PC-9 (cell line): ENCODE measurements around the gene ALG12. TPM values are rescaled to one million over a fixed set of nuclear protein-coding genes. Genes with fewer than 3 reads are reported as not detected.

ENCODE experiments used
- Bru-seq: library from RNA; stranded (reverse); fragments of 400-500 nt; gene quantifications from one replicate; lab custom pipeline; 2021; lab: Mats Ljungman, UMichigan
- BruChase-seq, 2 experiments: library from RNA; stranded (reverse); fragments of 400-500 nt; gene quantifications; one replicate each; lab custom pipeline; 2021; lab: Mats Ljungman, UMichigan
- BruUV-seq: library from RNA; stranded (reverse); fragments of 400-500 nt; replicated peaks from 2 replicates; lab custom pipeline; 2021; lab: Mats Ljungman, UMichigan
- CTCF ChIA-PET: fragments of 300-600 bp; sonication (Branson Sonifier 250); formaldehyde crosslinking; loops from one replicate; lab custom pipeline; 2022; ENCODE audit warnings: antibody characterized with exemption; lab: Charles Lee
- POLR2A ChIA-PET: fragments of 300-600 bp; sonication (Branson Sonifier 250); formaldehyde crosslinking; loops from one replicate; lab custom pipeline; 2022; ENCODE audit warnings: antibody characterized with exemption; ENCODE audit not compliant: unreplicated experiment; lab: Charles Lee
- DNase-seq, 2 experiments: peaks; one replicate each; pipeline versions ENCODE4 v3.0.0 to v3.0.0-alpha.2; 2015 to 2022; ENCODE audit warnings: mixed read lengths in 1 of 2
- H2AFZ ChIP-seq: fragments of 200-600 bp; sonication (generic); 2 replicates; pipeline ENCODE4 v1.8.1; 2017; ENCODE audit warnings: antibody characterized with exemption
- H3F3A ChIP-seq: fragments of 200-600 bp; sonication (generic); 2 replicates; pipeline ENCODE4 v1.8.1; 2017; ENCODE audit warnings: antibody characterized with exemption, mild to moderate bottlenecking, low read depth; ENCODE audit not compliant: insufficient read depth
- H3K27ac ChIP-seq: fragments of 200-600 bp; sonication (generic); 2 replicates; pipeline ENCODE4 v1.6.1; 2016; ENCODE audit warnings: mixed run types
- H3K27me3 ChIP-seq: fragments of 200-600 bp; sonication (generic); 2 replicates; pipeline ENCODE4 v1.6.1; 2016; ENCODE audit warnings: low read depth, mixed run types; ENCODE audit not compliant: insufficient read depth
- H3K36me3 ChIP-seq: fragments of 200-600 bp; sonication (generic); 2 replicates; pipeline ENCODE4 v1.6.1; 2016; ENCODE audit warnings: low read depth, mixed run types
- H3K4me1 ChIP-seq: fragments of 200-600 bp; sonication (generic); replicated peaks from 2 replicates; pipeline ENCODE4 v1.6.1; 2016; ENCODE audit warnings: mixed run types; ENCODE audit not compliant: insufficient read depth
- H3K4me2 ChIP-seq: fragments of 200-600 bp; sonication (generic); 2 replicates; pipeline ENCODE4 v1.6.1; 2017; ENCODE audit warnings: mixed run types
- H3K4me3 ChIP-seq: fragments of 200-600 bp; sonication (generic); 2 replicates; pipeline ENCODE4 v1.6.1; 2016; ENCODE audit warnings: mixed run types
- H3K79me2 ChIP-seq: fragments of 200-600 bp; sonication (generic); 2 replicates; pipeline ENCODE4 v1.6.1; 2017; ENCODE audit warnings: low read depth, mixed run types
- H3K9me2 ChIP-seq: fragments of 200-600 bp; sonication (generic); 2 replicates; pipeline ENCODE4 v1.8.1; 2017; ENCODE audit warnings: mild to moderate bottlenecking; ENCODE audit not compliant: insufficient read depth
- H3K9me3 ChIP-seq: fragments of 200-600 bp; sonication (generic); 2 replicates; pipeline ENCODE4 v1.8.1; 2016; ENCODE audit warnings: low read depth; ENCODE audit not compliant: insufficient read depth
- H4K20me1 ChIP-seq: fragments of 200-600 bp; sonication (generic); 2 replicates; pipeline ENCODE4 v1.8.1; 2017; ENCODE audit not compliant: insufficient read depth
- CTCF ChIP-seq: fragments of 200-600 bp; sonication (generic); conservative IDR thresholded peaks from 2 replicates; pipeline ENCODE4 v1.6.1; 2017; ENCODE audit warnings: mixed run types, antibody characterized with exemption, mild to moderate bottlenecking, moderate library complexity
- EZH2 ChIP-seq: fragments of 200-600 bp; sonication (generic); IDR thresholded peaks from 2 replicates; pipeline ENCODE4 v1.8.0; 2017; ENCODE audit warnings: antibody characterized with exemption, low read depth
- intact Hi-C: fragments of 100-400 bp; cut with micrococcal nuclease; formaldehyde crosslinking; loops from one replicate; pipeline ENCODE4 v1.10.0; 2022; ENCODE audit not compliant: unreplicated experiment
- long read RNA-seq: library from polyadenylated mRNA; stranded (forward); transcript quantifications from one replicate; pipeline ENCODE4 v2.0.0, GENCODE V29; 2022
- total RNA-seq: library from RNA; stranded (reverse); gene quantifications from 2 replicates; pipeline ENCODE4 v1.2.3, GENCODE V29; 2021

ALG12 gene
- total RNA-seq (16.8 and 19.2 TPM in 2 replicates), Bru-seq, nascent RNA (percentile 54 among the genes with signal in this experiment), BruChase-seq, experiment 1, labeled RNA remaining after a 2-hour chase (percentile 50 among the genes with signal in this experiment), BruChase-seq, experiment 2, labeled RNA remaining after a 6-hour chase (percentile 64 among the genes with signal in this experiment)
- long read RNA-seq, full-length matches to known transcripts = 20 of 29 reads
- long read RNA-seq, partial matches to known transcripts = 3 of 29 reads
- long read RNA-seq, other reads (novel, unspliced or antisense) = 6 of 29 reads

- POLR2A ChIA-PET = interaction anchor here (0.6 to 0.7 kb wide), 4 partner anchors 40 to 1400 kb away, joined by 3 to 5 read pairs (median 4); no protein-coding TSS in a partner anchor
- Histone ChIP-seq H3K9me3 (no peaks in the 10 kb centered on the region), H3K9me2 (no peaks in the 10 kb centered on the region), H3K4me3 (peak within 1 kb of the TSS; percentile 82), H2AFZ (peak within 1 kb of the TSS; percentile 85), H3F3A (peaks cover 10% of the 10 kb centered on the region; the same call in 1 of the 2 replicates), H3K79me2 (peaks cover 21% of the 10 kb centered on the region), H4K20me1 (no peaks in the 10 kb centered on the region), H3K27ac (peak within 1 kb of the TSS; percentile 88), H3K27me3 (no peaks in the 10 kb centered on the region), H3K36me3 (no peaks in the 10 kb centered on the region), H3K4me2 (peak within 1 kb of the TSS; percentile 93), H3K4me1 (peaks cover 17% of the 10 kb centered on the region)
- CTCF ChIA-PET = interaction anchor here (0.7 kb wide), 1 partner anchor 139 kb away, joined by 3 read pairs; no protein-coding TSS in a partner anchor
- intact Hi-C loops = loop anchor here (2.0 kb wide), 1 partner anchor 151 kb away; no protein-coding TSS in a partner anchor
- DNase-seq = peak; percentile 92 to 96
- no TSS peak for BruUV-seq
- TF ChIP-seq EZH2 (no peak), CTCF (no peak)
Observed at GRCh38 chr22:49917974-49918910, at the start of gene ALG12, which contains the start of gene CRELD2. ALG12 (minus strand) TSS chr22:49918438; CDS start chr22:49913765, 4,673 bp downstream. CRELD2 (plus strand) TSS chr22:49918634; CDS start chr22:49918770, 136 bp downstream.

- H3K27ac ChIP-seq = no peak overlapping the region
- CTCF ChIA-PET = interaction anchor here (0.5 to 0.6 kb wide), 2 partner anchors 30 to 580 kb away, joined by 4 to 5 read pairs; no protein-coding TSS in a partner anchor
- peaks cover 29% of the 10 kb centered on the region for H3K4me1 ChIP-seq
Observed at GRCh38 chr22:49967706-49968208, 49.5 kb upstream of the ALG12 start.

More at GRCh38 chr22:49967706-49968208, 49.5 kb upstream of the ALG12 start:
- Histone ChIP-seq H3K36me3 (peaks cover 22% of the 10 kb centered on the region), H3K27me3 (no peaks in the 10 kb centered on the region), H3F3A (peaks cover 56% of the 10 kb centered on the region; the same call in 1 of the 2 replicates), H4K20me1 (peaks cover 43% of the 10 kb centered on the region), H3K79me2 (peaks cover 23% of the 10 kb centered on the region), H3K4me3 (no peak overlapping the region), H3K4me2 (no peak overlapping the region), H3K9me3 (no peaks in the 10 kb centered on the region), H2AFZ (no peak overlapping the region), H3K9me2 (no peaks in the 10 kb centered on the region)
- DNase-seq = no peak
- TF ChIP-seq CTCF (no peak), EZH2 (no peak)
- no TSS peak for BruUV-seq
- POLR2A ChIA-PET = interaction anchor here (0.6 to 0.9 kb wide), 3 partner anchors 37 to 594 kb away, joined by 4 to 5 read pairs (median 5); no protein-coding TSS in a partner anchor
- intact Hi-C loops = no loop called here
